ENCODE results near the gene KRTAP9-2. TPM values are rescaled to one million over a fixed set of nuclear protein-coding genes. Genes with fewer than 3 reads are reported as not detected.
A peak's percentile ranks its signal among the peaks of the same experiment; 100 is the strongest.
"Not testable (repeated sequence)": the region's sequence is repeated elsewhere in the genome, so short reads cannot be mapped to it uniquely, and the experiment has no call there.

Gene KRTAP9-2, protein sequence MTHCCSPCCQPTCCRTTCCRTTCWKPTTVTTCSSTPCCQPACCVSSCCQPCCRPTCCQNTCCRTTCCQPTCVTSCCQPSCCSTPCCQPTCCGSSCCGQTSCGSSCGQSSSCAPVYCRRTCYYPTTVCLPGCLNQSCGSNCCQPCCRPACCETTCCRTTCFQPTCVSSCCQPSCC
- total RNA-seq (2014; rRNA removed; shearing (Covaris generic)) = not detected in 2 replicates

DNA sequence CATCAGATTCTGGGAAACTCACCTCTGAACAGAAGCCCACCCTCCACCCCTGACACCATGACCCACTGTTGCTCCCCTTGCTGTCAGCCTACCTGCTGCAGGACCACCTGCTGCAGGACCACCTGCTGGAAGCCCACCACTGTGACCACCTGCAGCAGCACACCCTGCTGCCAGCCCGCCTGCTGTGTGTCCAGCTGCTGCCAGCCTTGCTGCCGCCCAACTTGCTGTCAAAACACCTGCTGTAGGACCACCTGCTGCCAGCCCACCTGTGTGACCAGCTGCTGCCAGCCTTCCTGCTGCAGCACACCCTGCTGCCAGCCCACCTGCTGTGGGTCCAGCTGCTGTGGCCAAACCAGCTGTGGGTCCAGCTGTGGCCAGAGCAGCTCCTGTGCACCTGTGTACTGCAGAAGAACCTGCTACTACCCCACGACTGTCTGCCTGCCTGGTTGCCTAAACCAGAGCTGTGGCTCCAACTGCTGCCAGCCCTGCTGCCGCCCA is at the start of gene KRTAP9-2:
Gene KRTAP9-2 (plus strand): TSS at position 51 of the 498 bp plus-strand sequence. CDS start 7 bp downstream, at position 58.
- DNase-seq (ENCODE audit: low read depth) = not testable (repeated sequence)

DNA sequence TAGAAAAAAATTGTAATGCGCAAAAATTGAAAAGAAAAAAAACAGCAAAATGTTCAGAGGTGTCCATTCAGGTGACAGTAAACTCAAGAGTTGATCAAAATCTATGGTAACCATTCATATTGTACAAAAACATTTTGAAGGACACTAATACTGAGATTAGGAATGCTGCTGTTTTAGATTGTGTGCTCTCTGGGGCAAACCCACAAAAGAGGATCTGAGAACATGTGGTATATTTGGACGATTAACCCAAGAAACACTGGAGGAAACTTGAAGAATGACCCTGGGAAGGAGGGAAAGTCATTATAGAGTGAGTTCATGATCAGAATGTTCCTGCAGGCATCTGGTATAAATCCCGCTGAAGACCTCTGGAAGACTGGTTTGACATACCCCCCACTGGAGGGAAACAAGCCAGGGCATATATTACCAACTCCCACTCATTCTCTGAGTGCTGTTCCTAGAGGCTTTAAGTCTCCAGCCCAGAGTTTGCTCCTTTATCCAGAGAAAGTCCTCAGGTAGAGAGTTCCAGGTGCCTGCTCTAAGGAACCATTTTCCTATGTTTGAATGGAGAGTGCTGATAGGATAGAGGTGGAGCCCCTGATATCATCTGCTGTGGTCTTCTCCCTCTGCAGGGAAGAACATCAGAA is 49.6 kb upstream of the KRTAP9-2 start:
- DNase-seq (ENCODE audit: low read depth) = no peak

DNA sequence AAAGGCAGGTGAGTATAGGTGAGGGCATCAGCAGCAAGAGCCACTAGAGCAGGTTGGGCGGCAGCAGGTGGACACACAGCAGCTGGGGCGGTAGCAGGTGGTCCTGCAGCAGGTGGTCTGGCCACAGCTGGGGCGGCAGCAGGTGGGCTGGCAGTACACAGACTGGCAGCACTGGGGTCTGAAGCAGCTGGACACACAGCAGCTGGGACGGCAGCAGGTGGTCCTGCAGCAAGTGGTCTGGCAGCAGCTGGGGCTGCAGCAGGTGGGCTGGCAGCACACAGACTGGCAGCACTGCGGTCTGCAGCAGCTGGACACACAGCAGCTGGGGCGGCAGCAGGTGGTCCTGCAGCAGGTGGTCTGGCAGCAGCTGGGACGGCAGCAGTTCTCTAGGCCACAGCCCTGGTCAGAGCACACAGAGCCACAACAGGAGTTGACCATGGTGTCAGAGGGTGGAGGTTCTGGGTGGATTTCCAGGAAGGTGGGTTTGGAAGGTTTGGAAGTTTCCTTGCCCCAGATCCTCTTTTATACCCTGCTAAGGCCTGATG is 48.6 kb upstream of the KRTAP9-2 start, which contains the start of gene KRTAP4-2:
Gene KRTAP4-2 (minus strand): TSS at position 495 of the 545 bp plus-strand sequence. CDS start 57 bp downstream, at position 438.
- DNase-seq (ENCODE audit: low read depth) = no peak

DNA sequence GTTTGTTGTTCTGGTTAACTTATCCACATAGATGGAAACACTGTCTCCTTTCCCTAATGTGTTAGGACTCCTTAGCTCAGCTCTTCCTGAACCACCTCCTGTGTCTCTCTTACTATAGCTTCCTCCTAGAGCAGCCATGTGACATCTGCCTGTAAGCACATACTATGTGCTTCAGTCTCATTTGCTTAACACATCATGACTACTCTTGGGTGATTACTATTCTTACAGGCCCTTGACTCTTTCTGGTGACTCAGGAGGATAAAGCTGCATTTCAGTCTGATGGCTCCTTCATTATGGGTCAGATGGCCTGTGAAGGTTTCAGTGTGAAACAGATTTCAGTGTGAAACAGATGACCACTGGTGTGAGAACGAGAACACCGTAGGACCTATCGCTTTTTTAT is 48.1 kb upstream of the KRTAP9-2 start:
- DNase-seq (ENCODE audit: low read depth) = peak; percentile 34

DNA sequence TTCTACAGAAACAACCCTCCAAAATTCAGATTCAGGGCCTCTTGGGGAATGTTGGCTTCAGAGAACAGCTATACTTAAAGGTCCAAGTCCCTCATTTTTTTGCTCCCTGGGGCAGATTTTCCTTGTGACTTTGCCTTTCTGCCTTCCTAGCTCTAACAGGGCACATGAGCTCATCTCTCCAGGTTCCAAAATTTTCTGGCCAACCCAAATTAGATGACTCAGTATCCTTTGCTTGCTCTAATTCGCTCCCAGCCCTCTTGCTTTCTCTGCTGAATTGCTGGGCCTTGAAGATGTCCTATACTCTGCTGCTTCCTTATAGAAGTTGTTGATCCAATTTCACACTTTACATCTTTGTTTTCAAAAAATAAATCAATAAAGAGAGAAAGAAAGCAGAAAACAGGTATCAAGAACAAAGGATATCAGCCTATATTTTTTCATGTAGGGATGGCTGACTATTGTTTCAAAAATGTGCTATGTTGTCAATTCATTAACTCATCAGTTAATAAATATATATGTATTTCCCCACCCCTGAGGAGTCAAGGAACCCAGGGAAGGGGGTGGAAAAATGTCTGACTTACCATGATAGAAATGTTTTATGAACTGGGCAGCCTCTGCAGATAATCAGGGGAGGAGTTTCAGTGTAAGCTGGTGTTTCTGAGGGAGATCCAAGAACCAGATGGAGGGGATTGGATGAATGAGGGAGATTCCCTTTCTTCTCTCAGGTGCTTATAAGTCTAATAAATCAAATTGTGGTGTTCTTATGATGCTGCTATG is 47.4 kb upstream of the KRTAP9-2 start:
- DNase-seq (ENCODE audit: low read depth) = peak; percentile 27

DNA sequence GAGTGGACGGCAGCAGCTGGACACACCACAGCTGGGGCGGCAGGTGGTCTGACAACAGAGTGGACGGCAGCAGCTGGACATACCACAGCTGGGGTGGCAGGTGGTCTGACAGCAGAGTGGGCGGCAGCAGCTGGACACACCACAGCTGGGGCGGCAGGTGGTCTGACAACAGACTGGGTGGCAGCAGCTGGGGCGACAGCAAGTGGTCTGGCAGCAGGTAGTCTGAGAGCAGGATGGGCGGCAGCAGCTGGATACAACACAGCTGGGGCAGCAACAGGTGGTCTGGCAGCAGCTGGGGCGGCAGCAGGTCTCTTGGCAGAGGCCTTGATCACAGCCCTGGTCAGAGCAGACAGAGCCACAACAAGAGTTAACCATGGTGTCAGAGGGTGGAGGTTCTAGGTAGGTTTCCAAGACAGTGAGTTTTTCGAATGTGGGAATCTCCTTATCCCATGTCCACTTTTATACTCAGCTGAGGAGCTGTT is 41.9 kb upstream of the KRTAP9-2 start, which contains the start of gene KRTAP4-1:
Gene KRTAP4-1 (minus strand): TSS at position 432 of the 482 bp plus-strand sequence. CDS start 57 bp downstream, at position 375.
- no peak for DNase-seq (ENCODE audit: low read depth)

DNA sequence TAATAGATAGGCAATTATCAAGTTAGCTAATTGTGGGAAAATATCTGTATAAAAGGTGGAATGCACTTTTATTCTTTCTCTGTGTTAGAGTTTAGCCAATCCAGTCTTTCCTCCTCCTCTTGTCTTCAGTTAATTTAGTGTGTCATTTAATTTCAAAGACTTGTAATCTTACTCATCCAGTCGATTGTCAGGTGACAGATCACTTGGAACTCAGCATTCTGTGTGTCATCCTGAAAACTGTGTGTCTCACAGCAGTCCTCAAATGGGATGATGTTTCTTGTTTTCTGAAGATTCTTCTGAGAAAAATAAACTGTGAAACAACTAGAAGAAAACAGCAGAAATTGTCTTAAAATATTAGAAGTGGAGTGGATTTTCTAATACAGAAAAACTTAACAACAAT is 41.4 kb upstream of the KRTAP9-2 start:
- no peak for DNase-seq (ENCODE audit: low read depth)

DNA sequence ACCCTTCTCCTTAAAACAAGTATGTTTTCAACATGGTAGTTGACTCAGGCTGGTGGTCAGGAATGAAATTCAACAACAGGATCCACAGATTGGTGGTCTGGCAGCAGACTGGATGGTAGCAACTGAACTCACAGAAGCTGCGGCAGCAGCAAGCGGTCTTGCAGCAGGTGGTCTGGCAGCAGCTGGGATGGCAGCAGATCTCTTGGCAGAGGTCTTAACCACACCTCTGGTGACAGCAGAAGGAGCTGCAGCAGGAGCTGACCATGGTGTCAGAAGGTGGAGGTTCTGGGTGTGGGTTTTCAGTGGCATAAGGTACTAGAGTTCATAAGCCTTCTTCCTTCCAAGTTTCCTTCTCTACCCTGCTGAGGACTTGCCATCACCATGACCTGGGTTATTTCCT is 39.6 kb upstream of the KRTAP9-2 start:
- no peak for DNase-seq (ENCODE audit: low read depth)

DNA sequence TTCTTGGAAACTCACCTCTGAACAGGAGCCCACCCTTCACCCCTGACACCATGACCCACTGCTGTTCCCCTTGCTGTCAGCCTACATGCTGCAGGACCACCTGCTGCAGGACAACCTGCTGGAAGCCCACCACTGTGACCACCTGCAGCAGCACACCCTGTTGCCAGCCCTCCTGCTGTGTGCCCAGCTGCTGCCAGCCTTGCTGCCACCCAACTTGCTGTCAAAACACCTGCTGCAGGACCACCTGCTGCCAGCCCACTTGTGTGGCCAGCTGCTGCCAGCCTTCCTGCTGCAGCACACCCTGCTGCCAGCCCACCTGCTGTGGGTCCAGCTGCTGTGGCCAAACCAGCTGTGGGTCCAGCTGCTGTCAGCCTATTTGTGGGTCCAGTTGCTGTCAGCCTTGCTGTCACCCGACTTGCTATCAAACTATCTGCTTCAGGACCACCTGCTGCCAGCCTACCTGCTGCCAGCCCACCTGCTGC is 36.6 kb upstream of the KRTAP9-2 start, which contains the start of gene KRTAP9-1:
Gene KRTAP9-1 (plus strand): TSS at position 51 of the 482 bp plus-strand sequence. CDS start 0 bp downstream, at position 51.
- DNase-seq (ENCODE audit: low read depth) = not testable (repeated sequence)

DNA sequence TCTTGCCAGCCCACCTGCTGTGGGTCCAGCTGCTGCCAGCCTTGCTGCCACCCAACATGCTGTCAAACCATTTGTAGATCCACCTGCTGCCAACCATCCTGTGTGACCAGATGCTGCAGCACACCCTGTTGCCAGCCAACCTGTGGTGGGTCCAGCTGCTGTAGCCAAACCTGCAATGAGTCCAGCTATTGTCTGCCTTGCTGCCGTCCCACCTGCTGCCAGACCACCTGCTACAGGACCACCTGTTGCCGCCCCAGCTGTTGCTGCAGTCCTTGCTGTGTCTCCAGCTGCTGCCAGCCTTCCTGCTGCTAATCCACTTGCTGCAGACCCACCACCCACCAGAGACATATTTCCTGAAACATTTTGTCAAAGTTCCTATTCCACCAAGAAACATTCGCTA is 36.1 kb upstream of the KRTAP9-2 start:
- no peak for DNase-seq (ENCODE audit: low read depth)

DNA sequence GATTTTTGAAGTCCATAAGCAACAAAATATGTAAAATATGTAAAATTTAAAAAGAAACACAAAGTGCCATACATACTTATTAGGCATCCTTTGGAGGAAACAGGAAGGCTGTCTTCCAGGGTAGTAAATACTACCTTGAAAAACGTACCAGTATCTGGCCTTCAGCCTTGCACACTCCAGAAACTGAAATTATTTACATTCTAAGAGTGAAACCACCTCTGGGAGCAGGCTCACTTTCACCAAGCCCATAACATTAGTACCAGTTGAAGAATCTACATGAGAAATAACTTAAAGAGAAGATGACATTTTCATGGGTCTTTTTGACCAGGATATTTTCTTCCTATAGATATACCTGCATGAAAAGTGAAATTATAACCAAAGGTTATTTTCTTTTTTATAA is 30.4 kb upstream of the KRTAP9-2 start:
- DNase-seq (ENCODE audit: low read depth) = no peak

DNA sequence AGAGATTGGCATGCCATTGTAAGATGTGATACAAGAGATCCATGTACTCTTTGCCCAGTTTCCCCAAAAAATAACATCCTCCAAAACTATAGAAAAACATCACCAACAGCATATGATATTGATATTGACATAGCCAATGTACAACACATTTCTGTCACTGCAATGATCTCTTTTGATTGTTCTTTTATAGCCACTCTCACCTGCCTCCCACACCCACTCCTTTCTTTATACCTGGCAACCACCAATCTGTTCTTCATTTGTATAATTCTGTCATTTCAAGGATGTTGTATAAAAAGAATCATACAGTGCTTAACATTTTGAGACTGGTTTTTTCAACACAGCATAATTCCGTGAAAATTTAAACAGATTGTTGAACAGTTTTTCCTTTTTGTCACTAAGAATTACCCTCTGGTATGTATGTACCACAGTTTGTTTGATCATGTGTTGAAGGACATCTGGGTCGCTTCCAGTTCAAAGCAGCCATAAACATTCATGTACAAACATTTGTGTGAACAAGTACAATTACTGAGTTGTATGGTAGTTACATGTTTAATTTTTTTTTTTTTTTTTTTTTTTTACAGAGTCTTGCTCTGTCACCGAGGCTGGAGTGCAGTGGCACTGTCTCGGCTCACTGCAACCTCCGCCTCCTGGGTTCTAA is 26.9 kb upstream of the KRTAP9-2 start:
- no peak for DNase-seq (ENCODE audit: low read depth)

DNA sequence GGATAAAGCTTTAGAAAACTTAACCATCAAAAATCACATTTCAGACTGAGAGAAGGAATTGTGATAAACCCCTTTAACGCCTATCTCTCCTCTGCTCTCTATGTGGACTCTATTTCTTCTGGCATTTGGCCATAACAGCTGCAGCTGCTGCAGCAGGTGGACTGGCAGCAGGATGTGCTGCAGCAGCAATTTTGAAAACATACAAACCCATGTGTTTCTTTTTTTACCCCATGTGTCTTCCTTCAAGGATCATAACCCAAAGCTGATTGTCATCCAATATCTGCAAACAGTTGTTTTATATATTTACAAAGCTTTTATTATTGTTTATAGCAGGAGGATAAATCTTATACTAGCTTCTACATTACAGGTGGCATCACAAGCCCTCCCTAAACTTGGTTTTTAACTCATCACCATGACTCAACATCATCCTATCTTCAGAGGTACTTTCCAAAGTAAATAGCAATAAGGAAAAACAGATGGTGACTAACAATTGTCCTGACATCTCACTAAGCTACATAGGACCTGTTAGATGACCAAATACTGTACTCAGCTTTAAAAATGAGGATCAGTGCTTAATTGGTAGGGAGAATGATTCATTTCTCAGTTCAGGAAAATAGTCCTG is 14.5 kb upstream of the KRTAP9-2 start:
- DNase-seq (ENCODE audit: low read depth) = peak; percentile 61

DNA sequence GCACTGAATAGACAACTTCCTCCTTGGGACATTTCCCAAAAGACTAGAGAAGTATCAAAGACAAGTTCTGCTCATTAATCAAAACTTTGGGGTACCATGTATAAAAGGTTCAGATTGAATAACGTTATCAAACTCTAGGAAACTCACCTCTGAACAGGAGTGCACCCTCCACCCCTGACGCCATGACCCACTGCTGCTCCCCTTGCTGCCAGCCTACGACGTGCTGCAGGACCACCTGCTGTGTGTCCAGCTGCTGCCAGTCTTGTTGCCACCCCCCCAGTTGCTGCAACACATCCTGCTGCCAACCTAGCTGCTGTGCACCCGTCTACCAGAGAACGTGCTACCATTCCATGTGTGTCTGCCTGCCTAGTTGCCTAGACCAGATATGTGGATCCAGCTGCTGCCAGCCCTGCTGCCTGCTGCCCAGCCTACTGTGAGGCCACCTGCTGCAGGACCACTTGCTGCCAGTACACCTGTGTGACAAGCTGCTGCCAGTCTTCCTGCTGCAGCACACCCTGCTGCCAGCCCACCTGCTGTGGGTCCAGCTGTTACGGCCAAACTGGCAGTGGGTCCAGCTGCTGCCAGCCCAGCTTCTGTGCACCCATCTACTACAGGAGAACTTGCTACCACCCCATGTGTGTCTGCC is 13.8 kb upstream of the KRTAP9-2 start:
- DNase-seq (ENCODE audit: low read depth) = no peak

DNA sequence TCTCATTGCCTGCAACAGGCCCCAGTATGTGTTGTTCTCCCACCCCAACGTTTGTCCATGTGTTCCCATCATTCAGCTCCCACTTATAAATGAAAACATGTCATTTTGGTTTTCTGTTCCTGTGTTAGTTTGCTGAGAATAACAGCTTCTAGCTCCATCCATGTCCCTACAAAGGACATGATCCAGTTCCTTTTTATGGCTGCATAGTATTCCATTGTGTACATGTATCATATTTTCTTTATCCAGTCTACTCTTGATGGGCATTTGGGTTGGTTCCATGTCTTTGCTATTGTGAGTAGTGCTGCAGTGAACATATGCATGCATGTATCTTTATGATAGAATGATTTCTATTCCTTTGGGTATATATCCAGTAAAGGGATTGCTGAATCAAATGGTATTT is 10.8 kb upstream of the KRTAP9-2 start:
- DNase-seq (ENCODE audit: low read depth) = no peak

DNA sequence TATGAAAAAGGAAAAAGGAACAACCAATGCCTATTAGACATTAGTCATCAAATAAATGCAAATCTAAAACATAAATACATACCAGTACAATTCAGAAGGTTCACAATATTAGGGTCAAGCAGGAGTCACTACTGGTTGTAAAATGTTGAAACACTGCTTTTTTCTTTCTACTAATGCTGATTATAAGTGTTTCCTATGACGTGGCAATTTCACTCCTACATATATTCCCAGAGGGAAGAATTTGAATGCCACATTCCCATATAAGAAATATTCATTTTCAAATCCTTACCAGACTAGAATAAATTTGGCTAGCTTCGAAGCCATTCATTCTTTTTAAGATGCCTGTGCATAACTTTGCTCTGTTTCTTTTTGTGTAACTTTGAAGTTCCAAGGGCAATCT is 2.6 kb upstream of the KRTAP9-2 start:
- no peak for DNase-seq (ENCODE audit: low read depth)

DNA sequence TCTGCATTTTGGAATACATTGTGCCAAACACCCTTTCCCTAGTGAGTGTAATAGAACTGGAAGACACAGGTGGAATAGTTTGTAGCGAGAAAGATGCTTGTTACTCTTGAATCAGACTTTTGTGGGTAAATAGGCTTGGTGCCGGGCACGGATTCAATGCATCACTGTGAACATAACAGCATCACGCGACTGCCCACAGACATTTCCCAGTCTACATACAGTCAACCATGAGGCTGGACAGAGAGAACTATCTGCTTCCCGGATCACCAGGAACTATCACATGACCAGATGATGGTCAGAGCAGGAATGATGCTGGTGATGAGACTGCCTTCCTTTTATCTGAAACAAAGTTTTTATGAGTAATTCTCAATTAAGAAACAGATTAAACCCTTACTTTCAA is 397 bp upstream of the KRTAP9-2 start:
- peak; percentile 18 for DNase-seq (ENCODE audit: low read depth)

DNA sequence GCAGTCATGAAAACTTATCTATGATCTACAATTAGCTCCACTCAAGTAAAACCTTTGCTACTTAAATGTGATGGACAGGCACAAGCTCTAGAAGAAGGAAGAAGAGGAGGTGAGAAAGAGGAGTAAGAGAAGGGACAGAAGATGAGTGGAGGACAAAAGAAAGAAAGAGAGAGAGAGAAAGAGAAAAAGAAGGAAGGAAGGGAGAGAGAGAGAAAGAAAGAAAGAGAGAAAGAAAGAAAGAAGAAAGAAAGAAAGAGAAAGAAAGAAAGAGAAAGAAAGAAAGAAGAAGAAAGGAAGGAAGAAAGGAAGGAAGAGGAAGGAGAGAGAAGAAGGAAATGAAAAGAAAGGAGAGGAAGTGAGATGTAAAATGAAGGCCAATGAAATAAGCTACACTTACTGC is 3.6 kb downstream of the KRTAP9-2 start:
- DNase-seq (ENCODE audit: low read depth) = no peak

DNA sequence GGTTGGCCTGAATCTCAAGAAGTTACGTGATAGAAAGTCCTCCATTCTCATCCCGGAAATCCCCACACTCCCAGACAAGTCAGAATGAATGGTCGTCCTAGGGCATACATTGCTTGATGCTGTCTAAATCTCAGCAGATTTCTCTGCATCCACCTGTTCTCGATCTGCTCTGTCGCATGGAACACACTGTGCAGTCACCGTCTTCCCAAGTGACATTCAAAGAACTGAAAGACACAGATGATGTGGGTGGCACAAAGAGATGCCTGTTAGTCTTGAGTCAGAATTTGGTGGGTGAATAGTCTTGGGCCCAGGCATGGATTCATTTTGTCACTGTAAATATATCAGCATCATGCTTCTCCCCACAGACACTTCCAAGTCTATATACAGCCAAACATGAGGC is 5.3 kb downstream of the KRTAP9-2 start:
- DNase-seq (ENCODE audit: low read depth) = no peak
